Measurements from ENCODE around the gene KRTAP4-7. TPM values are rescaled to one million over a fixed set of nuclear protein-coding genes. Genes with fewer than 3 reads are reported as not detected.
"Not testable (repeated sequence)": the region's sequence is repeated elsewhere in the genome, so short reads cannot be mapped to it uniquely, and the experiment has no call there.

The KRTAP4-7 gene
- total RNA-seq, 2 donors from 2014 or later: not detected

DNA sequence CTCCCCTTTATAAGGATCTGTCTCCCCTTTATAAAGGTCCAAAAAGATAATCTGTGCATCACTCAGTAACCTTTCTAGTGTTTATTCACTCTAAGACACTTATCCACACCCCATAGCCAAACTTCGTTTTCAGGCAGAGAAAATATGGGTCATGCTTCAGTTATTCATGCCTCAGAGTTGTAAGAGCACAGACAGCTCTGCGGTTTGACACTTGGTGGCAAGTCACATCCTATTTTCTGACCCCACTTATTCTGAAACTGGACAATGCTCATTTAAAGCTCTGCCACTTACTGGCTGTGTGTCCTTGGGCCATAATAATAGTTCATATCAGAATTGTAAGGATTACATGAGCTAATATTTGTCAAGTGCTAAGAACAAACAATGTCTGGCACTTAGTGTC lies 34.8 kb upstream of the KRTAP4-7 start:
- TF ChIP-seq, protein P1, sequence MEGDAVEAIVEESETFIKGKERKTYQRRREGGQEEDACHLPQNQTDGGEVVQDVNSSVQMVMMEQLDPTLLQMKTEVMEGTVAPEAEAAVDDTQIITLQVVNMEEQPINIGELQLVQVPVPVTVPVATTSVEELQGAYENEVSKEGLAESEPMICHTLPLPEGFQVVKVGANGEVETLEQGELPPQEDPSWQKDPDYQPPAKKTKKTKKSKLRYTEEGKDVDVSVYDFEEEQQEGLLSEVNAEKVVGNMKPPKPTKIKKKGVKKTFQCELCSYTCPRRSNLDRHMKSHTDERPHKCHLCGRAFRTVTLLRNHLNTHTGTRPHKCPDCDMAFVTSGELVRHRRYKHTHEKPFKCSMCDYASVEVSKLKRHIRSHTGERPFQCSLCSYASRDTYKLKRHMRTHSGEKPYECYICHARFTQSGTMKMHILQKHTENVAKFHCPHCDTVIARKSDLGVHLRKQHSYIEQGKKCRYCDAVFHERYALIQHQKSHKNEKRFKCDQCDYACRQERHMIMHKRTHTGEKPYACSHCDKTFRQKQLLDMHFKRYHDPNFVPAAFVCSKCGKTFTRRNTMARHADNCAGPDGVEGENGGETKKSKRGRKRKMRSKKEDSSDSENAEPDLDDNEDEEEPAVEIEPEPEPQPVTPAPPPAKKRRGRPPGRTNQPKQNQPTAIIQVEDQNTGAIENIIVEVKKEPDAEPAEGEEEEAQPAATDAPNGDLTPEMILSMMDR (IDR thresholded peaks at IDR 0.05): no peak
- H3K27me3 ChIP-seq: no peaks in the 10 kb centered on the region

DNA sequence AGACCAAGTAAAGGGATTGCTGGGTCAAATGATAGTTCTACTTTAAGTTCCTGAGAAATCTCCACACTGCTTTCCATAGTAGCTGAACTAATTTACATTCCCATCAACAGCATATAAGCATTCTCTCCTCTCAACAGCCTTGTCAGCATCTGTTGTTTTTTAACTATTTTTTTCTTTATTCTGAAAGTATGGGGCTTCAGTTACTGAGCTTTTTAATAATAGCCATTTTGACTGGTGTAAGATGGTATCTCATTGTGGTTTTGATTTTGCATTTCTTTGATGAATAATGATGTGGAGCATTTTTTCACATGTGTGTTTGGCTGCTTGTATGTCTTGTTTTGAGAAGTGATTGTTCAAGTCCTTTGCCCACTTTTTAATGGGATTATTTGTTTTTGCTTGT lies 31.4 kb upstream of the KRTAP4-7 start:
- Histone ChIP-seq H3K9me3 (peaks cover 0 to 13% of the 10 kb centered on the region in 2 donors), H3K4me3 (no peak overlapping the region), H3K4me1 (no peaks in the 10 kb centered on the region), H3K27me3 (no peaks in the 10 kb centered on the region), H3K36me3 (no peaks in the 10 kb centered on the region), H3K27ac (no peak overlapping the region)
- DNase-seq (ENCODE audit: low spot score): no peak
- TF ChIP-seq, protein P1 (IDR thresholded peaks at IDR 0.05): no peak

More for the DNA sequence above, 34.8 kb upstream of the KRTAP4-7 start:
- Histone ChIP-seq H3K4me1 (no peaks in the 10 kb centered on the region), H3K27ac (no peak overlapping the region), H3K36me3 (no peaks in the 10 kb centered on the region), H3K9me3 (peaks cover 0 to 8% of the 10 kb centered on the region in 2 donors), H3K4me3 (no peak overlapping the region)
- DNase-seq (ENCODE audit: low spot score): no peak

DNA sequence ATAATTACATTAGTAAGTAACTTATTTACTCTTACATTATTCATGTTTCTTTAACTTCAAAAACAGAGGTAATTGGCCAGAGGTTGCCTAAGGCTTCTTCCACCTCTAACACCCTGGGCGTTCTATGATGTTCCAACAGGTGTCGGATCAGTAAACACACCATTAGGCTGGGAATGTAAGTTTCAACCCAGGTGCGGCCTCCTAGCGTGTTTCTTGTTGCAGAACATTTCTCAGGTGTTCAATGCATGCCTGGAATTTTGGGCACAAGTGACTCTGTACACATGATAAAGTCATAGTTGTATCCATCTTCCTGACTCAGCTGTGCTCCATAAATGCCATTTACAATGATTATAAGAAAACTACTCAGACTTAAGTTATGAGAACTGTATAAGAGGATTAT lies 29.9 kb upstream of the KRTAP4-7 start:
- DNase-seq (ENCODE audit: low spot score): no peak
- H3K4me3 ChIP-seq: no peak overlapping the region
- no peaks in the 10 kb centered on the region for H3K27me3 ChIP-seq
- TF ChIP-seq, protein P1 (IDR thresholded peaks at IDR 0.05): no peak
- H3K4me1 ChIP-seq: no peaks in the 10 kb centered on the region
- H3K27ac ChIP-seq: no peak overlapping the region
- H3K36me3 ChIP-seq: no peaks in the 10 kb centered on the region
- H3K9me3 ChIP-seq: peaks cover 0 to 16% of the 10 kb centered on the region in 2 donors

DNA sequence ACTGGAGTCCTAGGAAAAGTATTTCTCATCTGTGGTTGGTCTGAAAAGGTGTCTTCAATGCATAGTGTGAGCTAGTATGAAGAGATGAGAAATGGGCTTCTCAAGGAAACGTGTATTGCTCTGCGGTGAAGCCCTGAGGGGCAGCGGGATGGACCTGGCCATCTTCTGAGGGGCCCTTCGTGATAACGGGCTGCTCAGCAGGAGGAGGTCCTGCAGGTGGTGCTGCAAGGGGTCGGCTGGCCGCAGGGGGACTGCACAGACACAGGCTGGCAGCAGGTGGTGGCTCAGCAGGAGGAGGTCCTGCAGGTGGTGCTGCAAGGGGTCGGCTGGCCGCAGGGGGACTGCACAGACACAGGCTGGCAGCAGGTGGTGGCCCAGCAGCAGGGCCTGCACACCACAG lies 29.4 kb upstream of the KRTAP4-7 start:
- H3K4me1 ChIP-seq; H3K27me3 ChIP-seq; DNase-seq (ENCODE audit: low spot score); H3K27ac ChIP-seq; H3K36me3 ChIP-seq; H3K4me3 ChIP-seq: not testable (repeated sequence)
- peaks cover 0 to 16% of the 10 kb centered on the region in 2 donors for H3K9me3 ChIP-seq

DNA sequence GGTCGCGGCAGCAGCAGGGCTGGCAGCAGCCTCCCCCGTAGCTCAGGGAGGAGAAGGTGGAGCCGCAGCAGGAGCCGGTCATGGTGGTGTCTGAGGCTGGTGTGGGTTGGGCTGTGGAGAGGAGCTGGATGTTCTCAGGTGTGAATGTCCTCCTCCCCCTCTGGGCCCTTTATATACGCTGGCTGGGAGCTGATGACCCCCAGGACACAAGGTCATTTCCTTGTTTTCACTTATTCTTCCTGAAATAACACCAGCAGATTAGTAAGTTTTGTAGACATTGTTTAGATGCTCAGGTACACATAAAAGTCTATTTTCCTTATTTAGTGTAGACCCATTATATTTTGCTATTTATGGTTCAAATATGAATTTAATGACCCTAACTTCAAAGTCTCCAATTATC lies 28.8 kb upstream of the KRTAP4-7 start, which contains the start of gene KRTAP2-2:
Gene KRTAP2-2, minus strand, starts transcription at position 101 of the 400 bp plus-strand sequence. Its CDS starts 19 bp downstream, at position 82.
- not testable (repeated sequence) for DNase-seq (ENCODE audit: low spot score); H3K27ac ChIP-seq; H3K4me3 ChIP-seq; H3K4me1 ChIP-seq; H3K36me3 ChIP-seq; H3K27me3 ChIP-seq
- peaks cover 0 to 16% of the 10 kb centered on the region in 2 donors for H3K9me3 ChIP-seq

DNA sequence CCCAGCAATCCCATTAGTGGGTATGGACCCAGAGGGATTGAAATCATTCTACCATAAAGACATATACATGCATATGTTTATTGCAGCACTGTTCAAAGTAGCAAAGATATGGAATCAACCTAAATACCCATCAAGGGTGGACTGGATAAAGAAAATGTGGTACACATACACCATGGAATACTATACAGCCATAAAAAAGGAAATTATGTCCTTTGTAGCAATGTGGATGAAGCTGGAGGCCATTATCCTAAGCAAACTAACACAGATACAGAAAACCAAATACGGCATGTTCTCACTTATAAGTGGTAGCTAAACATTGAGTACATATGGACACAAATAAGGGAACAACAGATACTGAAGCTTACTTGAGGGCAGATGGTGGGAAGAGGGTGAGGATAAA lies 26.4 kb upstream of the KRTAP4-7 start:
- TF ChIP-seq, protein P1 (IDR thresholded peaks at IDR 0.05): no peak
- Histone ChIP-seq H3K27me3 (no peaks in the 10 kb centered on the region), H3K4me3 (no peak overlapping the region), H3K9me3 (peaks cover 0 to 16% of the 10 kb centered on the region in 2 donors), H3K4me1 (no peaks in the 10 kb centered on the region), H3K36me3 (no peaks in the 10 kb centered on the region), H3K27ac (no peak overlapping the region)
- DNase-seq (ENCODE audit: low spot score): no peak

DNA sequence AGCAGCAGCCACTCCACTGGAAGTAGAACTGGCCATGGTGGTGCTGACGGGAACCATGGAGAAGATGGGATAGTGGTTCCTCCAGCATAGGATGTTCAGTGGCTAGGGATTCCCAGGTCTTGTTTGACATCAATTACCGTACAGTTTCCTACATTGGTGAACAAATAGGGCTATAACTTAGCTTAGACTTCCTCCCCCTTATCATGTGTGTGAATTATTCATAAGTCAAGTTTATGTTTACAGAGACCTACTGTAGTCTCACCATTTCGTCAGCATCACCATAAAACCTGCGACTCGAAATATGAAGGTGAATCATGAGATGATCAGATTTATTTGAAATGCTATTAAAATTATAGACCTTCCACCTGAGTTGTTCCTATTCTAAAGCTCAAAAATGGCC lies 25.2 kb upstream of the KRTAP4-7 start:
- H3K36me3 ChIP-seq: no peaks in the 10 kb centered on the region
- H3K27me3 ChIP-seq: no peaks in the 10 kb centered on the region
- TF ChIP-seq, protein P1 (IDR thresholded peaks at IDR 0.05): no peak
- DNase-seq (ENCODE audit: low spot score): no peak
- H3K27ac ChIP-seq: no peak overlapping the region
- H3K4me1 ChIP-seq: no peaks in the 10 kb centered on the region
- no peak overlapping the region for H3K4me3 ChIP-seq
- peaks cover 0 to 9% of the 10 kb centered on the region in 2 donors for H3K9me3 ChIP-seq

DNA sequence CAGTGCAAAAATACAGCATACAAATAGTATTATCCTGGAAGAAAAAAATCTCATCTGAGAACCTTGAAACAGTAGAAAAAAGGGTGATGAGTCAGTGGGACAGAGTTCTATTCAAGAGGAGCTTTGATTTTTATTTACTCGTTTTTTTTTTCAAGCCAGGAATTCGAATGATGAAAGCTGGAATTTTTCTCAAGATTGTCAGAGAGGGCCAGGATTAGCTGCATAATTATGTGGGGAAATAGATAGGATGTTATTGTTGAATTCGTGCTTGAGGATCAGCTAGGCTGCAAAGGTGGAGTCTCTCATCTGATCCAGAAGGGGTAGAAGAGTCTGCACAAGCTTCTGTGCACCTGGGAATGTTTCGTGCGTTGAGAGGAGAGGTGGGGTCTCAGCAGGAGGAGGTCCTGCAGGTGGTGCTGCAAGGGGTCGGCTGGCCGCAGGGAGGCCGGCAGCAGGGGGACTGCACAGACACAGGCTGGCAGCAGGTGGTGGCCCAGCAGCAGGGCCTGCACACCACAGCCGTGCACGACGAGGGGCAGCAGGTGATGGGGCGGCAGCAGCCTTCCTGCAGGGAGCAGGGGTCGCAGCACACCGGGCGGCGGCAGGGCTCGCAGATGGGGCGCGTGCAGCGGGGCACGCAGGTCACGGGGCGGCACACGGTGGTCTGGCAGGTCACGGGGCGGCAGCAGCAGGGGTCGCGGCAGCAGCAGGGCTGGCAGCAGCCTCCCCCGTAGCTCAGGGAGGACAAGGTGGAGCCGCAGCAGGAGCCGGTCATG lies 24.5 kb upstream of the KRTAP4-7 start:
- not testable (repeated sequence) for DNase-seq (ENCODE audit: low spot score); H3K27me3 ChIP-seq; H3K4me3 ChIP-seq; H3K27ac ChIP-seq; H3K9me3 ChIP-seq; H3K4me1 ChIP-seq; H3K36me3 ChIP-seq
